Prostate gland (tissue), 2 donors: ENCODE data around the gene DDX50.

Source experiments
- POLR2A ChIP-seq: fragments of 450-650 bp; IDR thresholded peaks from one replicate; pipeline ENCODE4 v1.6.1; 2016; ENCODE audit warnings: antibody characterized with exemption, mild to moderate bottlenecking
- TF ChIP-seq, protein P1 (sequence below), 4 experiments: fragments of 200-600 bp in 2 of 4; fragments of 450-650 bp in 2 of 4; sonication (generic) in 2 of 4; IDR thresholded peaks; 1 replicate in 3 of 4; 2 replicates in 1 of 4; pipeline ENCODE4 v1.5.1; 2016 to 2019; ENCODE audit warnings: antibody characterized with exemption in 4 of 4, mild to moderate bottlenecking in 2 of 4, moderate library complexity in 2 of 4

DNA sequence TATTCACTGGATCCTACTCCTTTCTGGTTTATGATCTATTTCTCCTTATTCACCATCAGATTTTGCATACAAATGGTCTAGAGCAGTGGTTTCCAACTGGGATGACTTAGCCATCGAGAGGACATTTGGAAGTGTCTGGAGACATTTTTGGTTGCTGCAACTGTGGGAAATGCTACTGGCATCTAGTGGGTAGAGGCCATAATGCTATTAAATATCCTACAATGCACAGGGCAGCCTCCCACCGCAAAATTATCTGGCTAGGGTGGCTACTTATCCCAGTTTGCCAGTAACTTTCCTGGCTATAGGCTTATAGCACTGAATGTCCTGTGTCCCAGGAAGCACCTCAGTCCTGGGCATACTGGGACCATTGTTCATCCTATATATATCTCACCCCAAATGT, 21.5 kb upstream of the DDX50 start:
- TF ChIP-seq, protein P1, sequence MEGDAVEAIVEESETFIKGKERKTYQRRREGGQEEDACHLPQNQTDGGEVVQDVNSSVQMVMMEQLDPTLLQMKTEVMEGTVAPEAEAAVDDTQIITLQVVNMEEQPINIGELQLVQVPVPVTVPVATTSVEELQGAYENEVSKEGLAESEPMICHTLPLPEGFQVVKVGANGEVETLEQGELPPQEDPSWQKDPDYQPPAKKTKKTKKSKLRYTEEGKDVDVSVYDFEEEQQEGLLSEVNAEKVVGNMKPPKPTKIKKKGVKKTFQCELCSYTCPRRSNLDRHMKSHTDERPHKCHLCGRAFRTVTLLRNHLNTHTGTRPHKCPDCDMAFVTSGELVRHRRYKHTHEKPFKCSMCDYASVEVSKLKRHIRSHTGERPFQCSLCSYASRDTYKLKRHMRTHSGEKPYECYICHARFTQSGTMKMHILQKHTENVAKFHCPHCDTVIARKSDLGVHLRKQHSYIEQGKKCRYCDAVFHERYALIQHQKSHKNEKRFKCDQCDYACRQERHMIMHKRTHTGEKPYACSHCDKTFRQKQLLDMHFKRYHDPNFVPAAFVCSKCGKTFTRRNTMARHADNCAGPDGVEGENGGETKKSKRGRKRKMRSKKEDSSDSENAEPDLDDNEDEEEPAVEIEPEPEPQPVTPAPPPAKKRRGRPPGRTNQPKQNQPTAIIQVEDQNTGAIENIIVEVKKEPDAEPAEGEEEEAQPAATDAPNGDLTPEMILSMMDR (IDR thresholded peaks at IDR 0.05), result no peak
- no peak for TF ChIP-seq POLR2A
